Fibroblast of skin of left biceps (primary cell): ENCODE measurements around the gene PIK3C2B.

Experiments
- DNase-seq, 2 experiments: peaks; one replicate each; pipeline ENCODE4 v3.0.0-alpha.2; 2013; ENCODE audit warnings: low read depth in 2 of 2

Gene PIK3C2B

GRCh38 chr1:204461331-204462228 is 33.0 kb downstream of the PIK3C2B start:
- DNase-seq: no peak

- DNase-seq: no peak
Observed at GRCh38 chr1:204460346-204460745, 34.3 kb downstream of the PIK3C2B start.

- no peak for DNase-seq
Observed at GRCh38 chr1:204459706-204460105, 34.9 kb downstream of the PIK3C2B start.

DNA sequence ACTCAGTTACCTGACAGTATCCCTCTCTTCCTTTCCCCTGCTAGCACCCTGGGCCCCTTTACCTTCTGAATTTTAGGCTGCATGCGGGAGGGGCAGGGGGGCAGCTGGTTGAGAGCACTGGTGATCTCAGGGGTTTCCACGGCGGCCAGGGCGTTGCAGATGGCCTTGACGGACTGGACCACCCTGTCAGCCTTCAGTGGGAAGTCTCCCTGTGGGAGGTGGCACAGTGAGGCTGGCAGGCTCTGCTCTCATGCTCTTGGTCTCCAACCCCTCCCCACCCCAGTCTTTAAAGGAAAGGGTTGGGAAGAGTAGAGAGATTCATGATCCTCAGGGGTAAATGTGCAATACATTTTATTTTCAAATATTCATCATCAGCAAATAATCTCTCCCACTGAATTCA is 36.9 kb downstream of the PIK3C2B start:
- no peak for DNase-seq

GRCh38 chr1:204456826-204457442 is 37.7 kb downstream of the PIK3C2B start:
- no peak for DNase-seq

DNA sequence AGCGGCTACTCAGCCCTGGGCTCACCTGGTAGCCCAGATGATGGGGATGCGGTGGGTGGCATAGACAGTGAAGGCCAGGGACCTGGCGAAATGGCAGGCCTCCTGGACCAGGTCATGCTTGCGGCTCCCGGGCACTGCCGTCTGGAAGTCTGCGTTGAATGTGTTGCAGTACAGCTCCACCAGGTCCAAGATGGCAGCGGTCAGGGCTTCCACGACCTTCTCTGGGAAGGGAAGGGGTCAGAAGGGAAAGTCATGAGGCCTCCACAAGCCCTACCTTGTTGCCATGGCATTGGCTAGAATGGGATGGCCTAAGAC is 38.8 kb downstream of the PIK3C2B start:
- DNase-seq: no peak

GRCh38 chr1:204455063-204455830 is 39.4 kb downstream of the PIK3C2B start:
- DNase-seq: no peak

- no peak for DNase-seq
Observed at GRCh38 chr1:204454476-204454875, 40.1 kb downstream of the PIK3C2B start.

DNA sequence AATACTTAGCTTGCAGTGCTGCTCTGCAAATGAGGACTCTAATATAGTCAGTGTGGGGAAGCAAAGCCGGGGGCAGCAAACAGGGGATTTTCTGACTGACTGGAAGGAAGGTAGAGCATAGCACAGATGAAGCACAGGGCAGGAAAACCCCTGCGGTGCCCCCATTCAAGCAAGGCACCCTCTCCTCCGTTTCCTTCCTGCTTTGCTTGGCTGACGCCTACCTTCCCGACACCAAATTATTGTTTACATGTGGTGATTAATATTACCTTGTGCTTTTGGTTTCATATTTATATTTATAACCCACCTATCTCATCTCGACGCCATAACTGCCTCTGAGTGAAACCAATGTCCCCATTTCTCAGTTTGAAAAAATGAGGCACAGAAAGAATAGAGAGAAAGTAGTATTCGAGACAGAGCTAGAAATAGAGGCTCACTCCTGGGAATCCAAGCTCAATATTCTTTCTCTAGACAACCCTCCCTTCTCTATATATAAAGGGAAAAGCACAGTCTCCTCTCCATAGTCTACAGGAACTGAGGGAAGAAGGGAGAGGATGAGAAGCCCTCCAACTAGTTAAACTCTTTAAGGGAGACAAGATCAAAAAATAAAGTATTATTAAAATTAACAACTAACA is 41.3 kb downstream of the PIK3C2B start:
- no peak for DNase-seq

DNA sequence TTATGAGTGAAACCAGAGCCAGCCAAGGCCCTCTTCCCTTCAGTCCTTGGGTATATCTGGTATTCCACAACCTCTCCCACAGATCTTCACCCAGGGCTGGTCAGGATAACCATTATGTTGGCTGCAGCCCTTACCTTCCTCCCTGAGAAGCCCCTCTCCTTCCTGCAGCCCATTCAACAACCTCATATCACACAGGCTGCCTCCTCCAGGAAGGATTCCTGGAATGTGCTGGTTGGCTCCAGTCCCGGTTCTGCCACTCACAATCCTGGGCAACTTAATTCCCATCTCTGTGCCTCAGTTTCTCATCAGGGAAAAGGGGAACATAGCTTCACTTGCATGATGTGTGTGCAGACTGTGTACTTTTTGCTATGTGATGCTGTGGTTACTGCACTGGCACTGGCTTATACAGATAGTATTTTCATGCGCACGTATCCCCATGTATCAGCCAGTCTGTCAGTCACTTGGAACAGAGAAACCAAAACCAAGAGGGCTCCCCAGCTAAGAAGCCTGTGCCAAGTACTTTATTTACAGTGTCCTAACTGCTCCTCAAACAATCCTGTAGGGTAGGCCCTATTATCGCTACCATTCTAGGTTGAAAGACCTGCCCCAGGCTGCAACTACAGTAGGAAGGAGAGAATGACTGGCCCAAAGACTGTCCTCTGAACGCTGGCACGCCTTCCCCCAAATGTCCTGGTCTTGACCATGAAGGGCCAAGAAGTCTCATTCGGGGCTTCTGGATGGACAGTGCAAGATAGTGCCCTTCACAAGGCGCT is 43.1 kb downstream of the PIK3C2B start:
- DNase-seq: no peak

DNA sequence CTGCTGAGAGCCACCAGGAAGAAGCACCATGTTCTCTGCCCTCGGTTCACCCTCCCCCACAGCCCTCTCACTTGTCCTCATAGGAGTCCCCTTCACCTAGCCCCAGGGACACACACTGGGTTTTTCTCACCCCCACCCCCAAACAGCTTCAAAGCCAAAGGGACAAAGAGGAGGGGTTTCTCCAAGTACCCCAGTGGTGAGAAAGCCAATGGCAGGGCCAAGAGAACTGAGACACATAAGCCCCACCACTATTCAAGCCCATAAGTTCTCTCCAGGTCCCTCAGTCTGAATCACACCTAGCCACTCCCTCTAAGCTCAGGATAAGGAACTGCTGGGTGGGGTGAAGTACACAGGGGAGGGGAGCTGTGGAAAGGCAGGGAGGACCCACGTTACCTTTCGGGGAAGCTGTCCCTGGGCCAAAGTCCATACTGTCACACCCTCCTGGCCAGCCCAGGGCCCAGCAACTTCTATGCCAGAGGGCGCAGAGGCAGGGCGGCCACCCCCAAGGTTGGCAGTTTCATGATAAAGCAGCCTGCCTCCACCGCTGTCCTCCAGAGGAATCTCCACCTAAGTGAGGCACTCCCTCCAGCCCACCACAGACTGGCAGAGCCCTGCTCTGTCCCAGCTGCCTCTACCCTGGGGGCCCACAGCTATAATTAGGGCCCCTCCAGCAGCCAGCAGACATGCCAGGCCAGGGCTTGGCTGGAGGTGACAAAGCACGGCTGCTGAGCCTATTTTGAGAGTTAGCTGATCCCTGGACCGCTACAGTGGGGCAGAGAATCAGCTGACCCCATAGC is 43.9 kb downstream of the PIK3C2B start:
- DNase-seq: no peak

GRCh38 chr1:204449678-204450280 is 44.8 kb downstream of the PIK3C2B start:
- DNase-seq: no peak

DNA sequence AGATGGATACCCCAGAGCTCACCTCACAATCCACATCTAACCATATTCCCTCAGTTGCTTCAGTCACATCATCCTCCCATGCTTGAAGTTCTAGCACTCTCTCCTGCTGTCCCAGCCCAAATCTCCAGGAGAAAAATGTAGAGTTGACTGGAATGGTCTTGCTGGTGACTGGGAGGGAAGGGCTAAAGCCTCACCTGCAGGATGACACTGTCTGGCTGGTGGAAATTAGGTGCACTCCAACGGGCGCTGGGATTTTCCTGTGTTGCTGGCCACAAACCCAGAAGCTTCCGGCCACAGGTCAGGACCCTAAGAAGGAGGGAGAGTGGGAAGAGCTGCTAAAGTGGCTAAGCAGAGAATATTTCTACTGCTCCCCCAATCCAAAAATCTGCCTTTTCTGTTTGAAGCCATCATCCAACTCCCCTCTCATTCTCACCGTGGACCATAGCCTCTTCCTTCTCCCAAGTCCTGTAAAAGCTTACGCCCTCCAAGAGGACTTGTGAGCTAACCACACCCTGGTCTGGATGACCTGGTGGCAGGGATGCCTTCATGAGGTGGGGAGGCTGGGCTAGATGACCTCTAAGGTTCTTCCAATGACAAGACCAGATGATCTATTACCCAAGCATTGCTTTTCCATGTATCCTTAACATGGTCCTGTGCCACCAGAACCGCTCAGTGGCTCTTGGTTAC is 45.5 kb downstream of the PIK3C2B start:
- DNase-seq: no peak

GRCh38 chr1:204448344-204448964 is 46.2 kb downstream of the PIK3C2B start:
- no peak for DNase-seq

DNA sequence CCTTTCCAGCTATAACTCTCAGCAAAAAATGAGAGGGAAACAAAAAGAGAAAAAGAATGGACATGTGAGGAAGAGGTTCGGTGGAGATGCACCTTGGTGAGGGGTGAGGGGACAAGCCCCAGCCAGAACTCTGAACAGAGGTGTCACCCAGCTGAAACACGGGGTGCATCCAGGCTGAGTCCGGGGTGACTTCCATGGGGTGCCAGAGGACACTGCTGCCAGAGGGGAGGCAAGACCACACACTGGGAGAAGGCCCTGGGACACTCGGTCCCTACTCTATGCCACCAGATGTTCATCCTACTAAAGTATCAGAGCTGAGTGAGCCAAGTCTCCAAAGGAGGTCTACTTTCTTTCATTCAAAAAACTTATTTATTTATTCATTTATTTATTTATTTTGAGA is 46.9 kb downstream of the PIK3C2B start:
- no peak for DNase-seq

DNA sequence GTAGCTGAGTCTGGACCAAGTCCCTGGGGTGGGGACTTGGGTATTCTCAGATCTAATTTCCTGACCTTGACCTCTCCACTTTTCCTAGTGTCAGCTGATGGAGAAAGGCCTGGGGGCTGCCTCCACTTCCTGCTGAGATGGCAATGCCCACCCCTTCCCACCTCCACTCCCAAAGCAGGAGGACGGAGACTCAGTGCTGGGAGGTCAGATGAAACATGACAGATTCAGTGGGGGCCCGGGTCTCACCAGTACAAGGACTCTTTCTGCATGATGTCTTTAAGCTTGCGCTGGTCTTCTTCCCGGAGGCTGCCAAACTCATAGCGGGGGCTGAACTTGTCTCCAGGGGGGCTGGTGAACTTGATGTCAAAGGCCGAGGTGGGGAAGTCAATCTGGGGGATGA is 47.4 kb downstream of the PIK3C2B start:
- DNase-seq: no peak

DNA sequence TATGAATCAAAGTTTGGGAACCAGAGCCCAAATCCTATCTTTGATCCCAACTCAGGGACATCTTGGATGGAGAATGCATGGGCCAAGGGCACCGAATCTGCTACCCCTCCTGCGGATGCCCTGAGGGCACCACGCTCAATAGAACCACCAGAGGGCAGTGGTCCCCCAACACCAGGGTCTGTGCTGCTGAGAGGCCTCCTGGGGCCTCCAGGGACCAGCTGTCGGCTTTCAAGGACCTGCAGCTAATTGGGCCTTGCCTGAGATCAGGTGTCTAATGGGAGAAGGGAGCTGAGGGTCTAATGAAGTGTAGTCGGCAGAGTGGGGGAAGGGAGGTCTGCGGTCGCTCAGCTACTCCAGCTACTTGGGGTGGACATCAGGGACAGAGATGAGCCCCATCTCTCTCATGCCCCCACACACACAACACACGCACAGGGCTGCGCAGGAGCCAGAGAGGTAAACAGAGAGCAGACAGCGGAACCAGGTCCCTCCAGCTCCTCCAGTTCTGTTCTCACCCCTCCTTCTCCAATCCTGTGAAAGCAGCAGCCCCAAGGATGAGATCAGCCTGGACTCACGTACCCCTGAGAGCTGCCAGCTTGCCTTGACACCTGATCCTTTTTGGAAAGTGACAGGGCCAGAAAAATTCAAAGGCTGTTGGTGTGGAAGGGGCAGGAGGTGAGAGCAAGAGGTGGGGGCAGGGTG is 48.0 kb downstream of the PIK3C2B start:
- no peak for DNase-seq

- DNase-seq: no peak
Observed at GRCh38 chr1:204445860-204446412, 48.7 kb downstream of the PIK3C2B start.
